H9 (cell line): ENCODE results near the gene MPP2. TPM values are rescaled to one million over a fixed set of nuclear protein-coding genes. Genes with fewer than 3 reads are reported as not detected.

ENCODE experiments used
- DNase-seq: peaks from one replicate; pipeline ENCODE4 v3.0.0-alpha.2; 2017
- H2AFZ ChIP-seq: one replicate; pipeline ENCODE4 v1.6.1; 2013; ENCODE audit warnings: mild to moderate bottlenecking, low read length, control low read depth, moderate library complexity
- H2AK5ac ChIP-seq: 2 replicates; pipeline ENCODE4 v1.6.1; 2013; ENCODE audit warnings: low read length, control low read depth, mixed read lengths; ENCODE audit not compliant: insufficient read length
- H2BK120ac ChIP-seq: one replicate; pipeline ENCODE4 v1.6.1; 2013; ENCODE audit warnings: low read depth, mild to moderate bottlenecking, low read length, control low read depth, inconsistent platforms; ENCODE audit not compliant: poor library complexity, severe bottlenecking
- H2BK12ac ChIP-seq: 2 replicates; pipeline ENCODE4 v1.6.1; 2013; ENCODE audit warnings: low read length, control low read depth, mixed read lengths, low read depth; ENCODE audit not compliant: insufficient read length
- H2BK15ac ChIP-seq: 2 replicates; pipeline ENCODE4 v1.6.1; 2013; ENCODE audit warnings: low read depth, low read length, control low read depth
- H2BK20ac ChIP-seq: one replicate; pipeline ENCODE4 v1.6.1; 2013; ENCODE audit warnings: low read depth, mild to moderate bottlenecking, low read length, control low read depth, inconsistent platforms; ENCODE audit not compliant: poor library complexity, severe bottlenecking
- H2BK5ac ChIP-seq: 2 replicates; pipeline ENCODE4 v1.6.1; 2013; ENCODE audit warnings: low read length, control low read depth, mixed read lengths; ENCODE audit not compliant: insufficient read length
- H3K14ac ChIP-seq: 2 replicates; pipeline ENCODE4 v1.6.1; 2013; ENCODE audit warnings: low read length, control low read depth; ENCODE audit not compliant: insufficient read depth
- H3K18ac ChIP-seq: 2 replicates; pipeline ENCODE4 v1.6.1; 2013; ENCODE audit warnings: low read depth, mild to moderate bottlenecking, mixed read lengths, low read length, control low read depth; ENCODE audit not compliant: insufficient read length
- H3K23ac ChIP-seq: 2 replicates; pipeline ENCODE4 v1.6.1; 2013; ENCODE audit warnings: low read length, control low read depth, mixed read lengths, low read depth; ENCODE audit not compliant: insufficient read length
- H3K23me2 ChIP-seq: 2 replicates; pipeline ENCODE4 v1.6.1; 2013; ENCODE audit warnings: low read depth, mild to moderate bottlenecking, mixed read lengths, low read length, control low read depth; ENCODE audit not compliant: insufficient read length, poor library complexity, severe bottlenecking
- H3K27ac ChIP-seq: 2 replicates; pipeline ENCODE4 v1.5.1; 2013; ENCODE audit warnings: low read length, control low read depth, mixed read lengths, low read depth; ENCODE audit not compliant: insufficient read length
- H3K27me3 ChIP-seq: 2 replicates; pipeline ENCODE4 v1.6.1; 2013; ENCODE audit warnings: low read length, control low read depth, inconsistent platforms; ENCODE audit not compliant: insufficient read depth
- H3K4ac ChIP-seq: 2 replicates; pipeline ENCODE4 v1.6.1; 2013; ENCODE audit warnings: low read depth, mild to moderate bottlenecking, control low read depth, inconsistent platforms, low read length, moderate library complexity
- H3K4me1 ChIP-seq: 2 replicates; pipeline ENCODE4 v1.6.1; 2013; ENCODE audit warnings: low read length, control low read depth, inconsistent platforms; ENCODE audit not compliant: insufficient read depth
- H3K4me2 ChIP-seq: 2 replicates; pipeline ENCODE4 v1.6.1; 2013; ENCODE audit warnings: low read length, control low read depth, mixed read lengths; ENCODE audit not compliant: insufficient read length, insufficient read depth
- H3K56ac ChIP-seq: 2 replicates; pipeline ENCODE4 v1.6.1; 2013; ENCODE audit warnings: low read depth, mild to moderate bottlenecking, mixed read lengths, low read length, control low read depth; ENCODE audit not compliant: insufficient read length
- H3K79me1 ChIP-seq: 2 replicates; pipeline ENCODE4 v1.6.1; 2013; ENCODE audit warnings: low read depth, mild to moderate bottlenecking, moderate library complexity, low read length, control low read depth, inconsistent platforms; ENCODE audit not compliant: insufficient read depth, poor library complexity, severe bottlenecking
- H3K79me2 ChIP-seq: 2 replicates; pipeline ENCODE4 v1.6.1; 2013; ENCODE audit warnings: low read length, control low read depth, inconsistent platforms; ENCODE audit not compliant: insufficient read depth
- H3K9ac ChIP-seq: 2 replicates; pipeline ENCODE4 v1.6.1; 2013; ENCODE audit warnings: low read length, control low read depth, mixed read lengths; ENCODE audit not compliant: insufficient read length; ENCODE audit errors: extremely low read depth
- H3K9me3 ChIP-seq: one replicate; pipeline ENCODE4 v1.6.1; 2013; ENCODE audit warnings: low read depth, low read length, inconsistent platforms; ENCODE audit not compliant: control insufficient read depth
- H3T11ph ChIP-seq: one replicate; pipeline ENCODE4 v1.6.1; 2013; ENCODE audit warnings: mild to moderate bottlenecking, low read length, control low read depth, inconsistent platforms
- H4K20me1 ChIP-seq: one replicate; pipeline ENCODE4 v1.6.1; 2013; ENCODE audit not compliant: control insufficient read depth, insufficient read length, insufficient read depth
- H4K5ac ChIP-seq: 2 replicates; pipeline ENCODE4 v1.6.1; 2013; ENCODE audit warnings: low read depth, mild to moderate bottlenecking, mixed read lengths, low read length, control low read depth; ENCODE audit not compliant: insufficient read length
- H4K8ac ChIP-seq: replicated peaks from 2 replicates; pipeline ENCODE4 v1.6.1; 2013; ENCODE audit warnings: low read length, control low read depth, mixed read lengths, low read depth; ENCODE audit not compliant: insufficient read length
- H4K91ac ChIP-seq: 2 replicates; pipeline ENCODE4 v1.6.1; 2013; ENCODE audit warnings: low read depth, mild to moderate bottlenecking, moderate library complexity, mixed read lengths, low read length, control low read depth; ENCODE audit not compliant: insufficient read length
- H3K27ac Mint-ChIP-seq, 3 experiments: 2 replicates in 2 of 3; 3 replicates in 1 of 3; pipeline ENCODE4 v1.8.0; 2020 to 2021; ENCODE audit warnings: mixed read lengths in 3 of 3, mild to moderate bottlenecking in 1 of 3, moderate library complexity in 1 of 3
- H3K27me3 Mint-ChIP-seq: 2 replicates; pipeline ENCODE4 v1.8.0; 2021; ENCODE audit warnings: low read depth, mild to moderate bottlenecking, moderate library complexity, mixed read lengths
- H3K36me3 Mint-ChIP-seq, 3 experiments: 2 replicates in 2 of 3; 3 replicates in 1 of 3; pipeline ENCODE4 v1.8.0; 2020 to 2021; ENCODE audit warnings: low read depth in 3 of 3, mixed read lengths in 3 of 3; ENCODE audit not compliant: insufficient read depth in 1 of 3
- H3K4me1 Mint-ChIP-seq, 2 experiments: 2 replicates each; pipeline ENCODE4 v1.8.0; 2020; ENCODE audit warnings: mixed read lengths in 2 of 2
- H3K4me3 Mint-ChIP-seq, 2 experiments: 2 replicates in 1 of 2; 3 replicates in 1 of 2; pipeline ENCODE4 v1.8.0; 2020 to 2021; ENCODE audit warnings: mild to moderate bottlenecking in 2 of 2, mixed read lengths in 2 of 2, moderate library complexity in 1 of 2
- H3K9me3 Mint-ChIP-seq, 2 experiments: 2 replicates in 1 of 2; 3 replicates in 1 of 2; pipeline ENCODE4 v1.8.0; 2020; ENCODE audit warnings: mild to moderate bottlenecking in 2 of 2, mixed read lengths in 2 of 2, moderate library complexity in 1 of 2
- CTCF ChIP-seq: fragments of 200-600 bp; sonication (generic); conservative IDR thresholded peaks from 3 replicates; pipeline ENCODE4 v1.8.0; 2021; ENCODE audit warnings: antibody characterized with exemption, mild to moderate bottlenecking
- WGBS: extraction: QIAGEN DNeasy Blood & Tissue Kit; methylation state at CpG from one replicate; pipeline ENCODE4 v1.1.7; 2013; ENCODE audit warnings: missing lambda C conversion rate, low lambda C conversion rate, mixed read lengths; ENCODE audit not compliant: insufficient read length; ENCODE audit errors: extremely low coverage; 5-methylcytosine and 5-hydroxymethylcytosine counted together
- total RNA-seq: library from RNA; stranded (reverse); gene quantifications from 2 replicates; pipeline ENCODE4 v1.2.1, GENCODE V29; 2021

Gene MPP2
- total RNA-seq, 1 experiment from 2014 or later, result 16.3 TPM

- no peaks in the 10 kb centered on the region; the same call in 1 of the 2 replicates for H3K27me3 Mint-ChIP-seq
- no peak overlapping the region for H3K4ac ChIP-seq
- H3K79me1 ChIP-seq, result no peaks in the 10 kb centered on the region
- no peak overlapping the region for H4K5ac ChIP-seq
- no peak overlapping the region for H4K8ac ChIP-seq
- no peak for DNase-seq
- no peak overlapping the region for H2BK12ac ChIP-seq
- H3T11ph ChIP-seq, result no peak overlapping the region
- no peak overlapping the region for H2BK5ac ChIP-seq
- WGBS, result no CpG with 5 or more reads among the region's 14 CpGs
- H3K23me2 ChIP-seq, result no peaks in the 10 kb centered on the region
- no peak overlapping the region; the same call in 1 of the 2 replicates for H3K14ac ChIP-seq
- H2BK120ac ChIP-seq, result no peak overlapping the region
- H3K36me3 Mint-ChIP-seq, result peaks cover 4 to 14% (median 13%) of the 10 kb centered on the region in 3 experiments; a peak in 4 of 7 replicates
- peaks cover 9 to 18% of the 10 kb centered on the region in 2 experiments for H3K4me1 Mint-ChIP-seq
- no peak overlapping the region for H2AK5ac ChIP-seq
- no peak overlapping the region for H3K9ac ChIP-seq
- no peaks in the 10 kb centered on the region for H3K27me3 ChIP-seq
- no peaks in the 10 kb centered on the region for H4K20me1 ChIP-seq
- H3K4me2 ChIP-seq, result no peak overlapping the region
- peaks cover 3% of the 10 kb centered on the region; the same call in 1 of the 2 replicates for H3K4me1 ChIP-seq
- no peaks in the 10 kb centered on the region for H3K9me3 ChIP-seq
- no peaks in the 10 kb centered on the region for H3K79me2 ChIP-seq
- H3K23ac ChIP-seq, result no peak overlapping the region
- no peak overlapping the region for H2AFZ ChIP-seq
- H3K18ac ChIP-seq, result no peak overlapping the region
- H2BK15ac ChIP-seq, result no peak overlapping the region
- no peak overlapping the region for H3K27ac ChIP-seq
- no peak overlapping the region for H3K27ac Mint-ChIP-seq
- no peak overlapping the region for H3K4me3 Mint-ChIP-seq
- TF ChIP-seq CTCF, result no peak
- no peaks in the 10 kb centered on the region for H3K9me3 Mint-ChIP-seq
- no peak overlapping the region for H3K56ac ChIP-seq
- no peak overlapping the region for H2BK20ac ChIP-seq
- no peak overlapping the region for H4K91ac ChIP-seq
Measured at GRCh38 chr17:43882761-43883415, 24.4 kb downstream of the MPP2 start.
